Measurements from ENCODE around the gene OR51I1.

OR51I1 gene

DNA sequence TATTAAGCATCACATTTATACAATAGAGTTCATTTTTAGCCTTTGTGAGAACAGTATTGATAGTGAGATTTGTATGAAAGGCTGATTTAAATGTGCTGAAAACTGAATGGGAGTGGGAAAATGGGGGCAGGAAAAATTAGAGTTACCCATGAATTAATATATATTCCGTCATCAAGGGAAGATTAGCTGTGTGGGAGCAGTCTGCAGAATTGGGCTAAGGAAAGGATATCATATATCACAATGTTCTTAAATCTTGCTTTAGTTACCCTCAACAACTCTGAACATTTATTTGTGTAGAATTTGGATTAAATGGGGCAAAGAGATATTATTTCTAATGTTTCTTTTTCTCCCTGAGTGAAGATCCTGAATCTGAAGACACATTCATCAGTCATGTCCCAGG lies 19.5 kb downstream of the OR51I1 start, which contains the start of gene OR51Q1:
OR51Q1 (plus strand) TSS at position 301 of the 400 bp plus-strand sequence; CDS start at position 391, 90 bp downstream.
- DNase-seq (ENCODE audit: low spot score) = no peak
- TF ChIP-seq, protein P1, sequence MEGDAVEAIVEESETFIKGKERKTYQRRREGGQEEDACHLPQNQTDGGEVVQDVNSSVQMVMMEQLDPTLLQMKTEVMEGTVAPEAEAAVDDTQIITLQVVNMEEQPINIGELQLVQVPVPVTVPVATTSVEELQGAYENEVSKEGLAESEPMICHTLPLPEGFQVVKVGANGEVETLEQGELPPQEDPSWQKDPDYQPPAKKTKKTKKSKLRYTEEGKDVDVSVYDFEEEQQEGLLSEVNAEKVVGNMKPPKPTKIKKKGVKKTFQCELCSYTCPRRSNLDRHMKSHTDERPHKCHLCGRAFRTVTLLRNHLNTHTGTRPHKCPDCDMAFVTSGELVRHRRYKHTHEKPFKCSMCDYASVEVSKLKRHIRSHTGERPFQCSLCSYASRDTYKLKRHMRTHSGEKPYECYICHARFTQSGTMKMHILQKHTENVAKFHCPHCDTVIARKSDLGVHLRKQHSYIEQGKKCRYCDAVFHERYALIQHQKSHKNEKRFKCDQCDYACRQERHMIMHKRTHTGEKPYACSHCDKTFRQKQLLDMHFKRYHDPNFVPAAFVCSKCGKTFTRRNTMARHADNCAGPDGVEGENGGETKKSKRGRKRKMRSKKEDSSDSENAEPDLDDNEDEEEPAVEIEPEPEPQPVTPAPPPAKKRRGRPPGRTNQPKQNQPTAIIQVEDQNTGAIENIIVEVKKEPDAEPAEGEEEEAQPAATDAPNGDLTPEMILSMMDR (IDR thresholded peaks at IDR 0.05; ENCODE audit: extremely low read depth, missing control alignments) = no peak

DNA sequence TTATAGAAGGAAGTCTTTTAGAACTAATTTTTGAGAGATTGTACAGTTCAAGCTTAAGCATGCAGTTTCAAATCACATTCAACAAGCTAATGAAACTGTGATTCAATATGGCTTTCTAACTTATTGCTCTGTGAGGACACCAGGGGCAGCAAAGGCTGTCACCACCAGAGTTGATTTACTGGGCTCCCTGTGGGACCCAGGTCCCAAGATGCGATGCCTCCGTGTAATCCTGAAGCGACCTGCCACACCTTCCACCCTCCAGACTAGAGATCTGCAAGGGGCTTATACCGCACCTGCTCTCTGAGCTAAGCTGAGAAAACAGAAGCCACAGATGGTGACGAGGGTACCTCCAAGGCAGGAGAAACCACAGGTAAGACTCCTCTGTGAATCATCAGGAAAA lies 20.3 kb downstream of the OR51I1 start:
- DNase-seq (ENCODE audit: low spot score) = no peak
- TF ChIP-seq, protein P1 (IDR thresholded peaks at IDR 0.05; ENCODE audit: extremely low read depth, missing control alignments) = no peak

DNA sequence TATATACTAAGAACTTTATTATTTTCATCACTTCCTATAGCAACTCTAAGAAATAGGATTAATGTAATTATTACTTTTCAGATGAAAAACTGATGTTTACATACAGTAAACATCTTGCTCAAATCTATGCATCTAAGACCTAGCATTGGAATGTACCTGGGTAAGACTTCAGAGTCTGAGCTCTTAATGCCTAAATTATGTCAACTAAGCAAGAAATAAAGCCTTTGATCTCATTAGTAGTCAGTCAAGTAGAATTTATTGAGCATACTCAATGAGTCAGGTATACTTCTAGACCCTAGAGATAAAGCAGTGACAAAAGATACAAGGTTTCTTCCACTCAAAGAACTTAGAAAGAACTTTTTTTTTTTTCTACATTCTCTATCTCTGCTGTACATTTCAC lies 36.1 kb downstream of the OR51I1 start:
- DNase-seq (ENCODE audit: low spot score) = no peak
- TF ChIP-seq, protein P1 (IDR thresholded peaks at IDR 0.05; ENCODE audit: extremely low read depth, missing control alignments) = no peak

DNA sequence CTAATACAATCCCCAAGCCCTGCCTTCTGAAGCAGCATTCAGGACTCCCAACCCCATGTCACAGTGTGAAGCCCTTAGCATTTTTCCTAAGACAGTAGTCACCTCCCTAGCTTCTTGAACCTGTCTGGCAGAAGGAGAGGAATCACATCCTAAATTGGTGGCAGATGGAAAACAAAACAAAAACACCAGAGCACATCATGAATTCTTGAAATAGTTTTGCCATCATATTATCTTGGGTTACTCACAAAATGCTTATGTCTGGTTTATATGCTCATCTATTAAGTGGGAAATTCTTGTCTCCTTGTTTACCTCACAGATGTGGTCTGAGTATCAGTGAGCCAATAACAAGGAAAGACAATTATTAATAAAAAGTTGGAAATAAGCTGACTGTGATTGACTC lies 42.4 kb downstream of the OR51I1 start:
- no peak for DNase-seq (ENCODE audit: low spot score)
- TF ChIP-seq, protein P1 (IDR thresholded peaks at IDR 0.05; ENCODE audit: extremely low read depth, missing control alignments) = no peak

DNA sequence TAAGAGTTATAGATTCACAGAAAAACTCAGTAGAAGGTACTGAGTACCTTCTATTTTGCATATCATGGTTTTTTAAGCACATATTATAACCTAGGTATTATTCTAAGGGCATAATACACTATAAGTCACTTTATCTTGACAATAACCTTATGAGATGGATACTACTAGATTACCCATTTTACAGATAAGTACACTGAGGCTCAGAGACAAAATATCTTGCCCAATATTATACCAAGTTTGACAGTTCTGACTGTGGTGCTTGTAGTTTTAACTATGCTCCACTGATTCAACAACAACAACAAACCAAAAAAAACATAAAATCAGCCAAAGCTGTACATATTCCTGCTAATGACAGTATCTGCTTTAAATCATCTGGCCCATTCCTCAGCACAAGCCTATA lies 47.2 kb downstream of the OR51I1 start:
- TF ChIP-seq, protein P1 (IDR thresholded peaks at IDR 0.05; ENCODE audit: extremely low read depth, missing control alignments) = no peak

More for the DNA sequence above, 47.2 kb downstream of the OR51I1 start:
- DNase-seq (ENCODE audit: low spot score) = no peak
